ENCODE results near the gene SLC6A11.

The SLC6A11 gene

DNA sequence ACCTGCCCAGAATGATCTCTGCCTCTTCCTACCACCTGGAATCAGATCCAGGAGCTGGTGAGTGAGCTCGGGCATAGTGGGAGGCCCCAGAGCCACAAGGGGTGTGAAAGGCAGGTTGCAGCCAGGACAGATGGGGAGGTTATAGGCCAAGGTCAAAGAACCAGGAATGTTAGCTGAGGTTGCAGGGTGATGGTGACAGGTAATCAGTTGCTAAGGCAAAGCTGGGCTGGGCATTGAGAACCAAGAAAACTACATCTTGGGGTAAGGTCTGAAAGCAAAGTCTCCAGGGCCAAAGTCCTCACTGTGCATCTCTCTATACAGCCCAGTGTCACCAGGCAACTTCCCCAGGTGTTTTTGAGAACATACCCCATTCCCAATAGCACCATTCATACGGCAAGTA is 38.4 kb upstream of the SLC6A11 start:
- Histone ChIP-seq H3K36me3 (ENCODE audit: control insufficient read depth, insufficient read depth, low read length, severe bottlenecking) (no peaks in the 10 kb centered on the region), H3K9ac (ENCODE audit: low read length) (no peak overlapping the region), H3K27me3 (replicated peaks; ENCODE audit: control insufficient read depth, insufficient read depth, low read length) (peaks cover 51% of the 10 kb centered on the region), H3K4me3 (ENCODE audit: low read length) (no peak overlapping the region), H3K9me3 (ENCODE audit: control insufficient read depth, low read length) (peaks cover 7% of the 10 kb centered on the region), H3K4me1 (ENCODE audit: control insufficient read depth, insufficient read depth, low read length) (no peaks in the 10 kb centered on the region)
- DNase-seq (ENCODE audit: low read depth): no peak

DNA sequence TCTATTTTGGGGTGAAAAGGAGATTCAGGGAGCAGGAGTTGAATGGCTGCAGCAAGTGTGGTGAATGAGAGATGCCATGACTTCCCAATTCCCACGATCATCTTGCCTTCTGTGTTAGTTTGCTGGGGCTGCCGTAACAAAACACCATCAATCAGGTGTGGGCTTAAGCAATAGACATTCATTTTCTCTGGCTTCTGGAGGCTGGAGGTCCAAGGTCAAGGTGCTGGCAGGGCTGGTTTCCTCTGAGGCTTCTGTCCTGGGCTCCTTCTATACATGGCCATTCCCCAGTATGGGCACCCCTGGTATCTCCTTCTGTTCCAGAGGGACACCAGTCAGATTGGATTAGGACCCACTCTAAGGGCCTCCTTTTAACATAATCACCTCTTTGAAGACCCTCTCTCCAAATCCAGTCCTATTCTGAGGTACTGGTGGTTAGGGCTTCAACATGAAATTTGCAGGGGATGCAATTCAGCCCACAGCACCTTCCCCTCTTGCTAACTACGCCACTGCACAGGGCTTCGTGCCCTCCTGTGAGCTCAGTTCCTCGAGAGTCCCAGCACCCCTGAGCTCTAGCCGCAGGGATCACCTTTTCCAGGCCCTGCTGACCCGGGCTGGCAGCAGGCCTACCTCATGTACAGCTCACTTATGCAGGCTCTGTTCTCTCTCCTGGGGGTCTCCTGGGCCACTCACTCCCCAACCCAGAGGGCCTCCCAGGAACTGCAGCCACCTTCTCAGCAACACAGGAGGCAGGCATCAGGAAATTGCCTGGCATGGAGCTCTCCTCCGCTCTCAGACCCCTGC is 37.3 kb upstream of the SLC6A11 start:
- Histone ChIP-seq H3K9ac (ENCODE audit: low read length) (no peak overlapping the region), H3K9me3 (ENCODE audit: control insufficient read depth, low read length) (no peaks in the 10 kb centered on the region), H3K4me3 (ENCODE audit: low read length) (no peak overlapping the region), H3K4me1 (ENCODE audit: control insufficient read depth, insufficient read depth, low read length) (no peaks in the 10 kb centered on the region), H3K36me3 (ENCODE audit: control insufficient read depth, insufficient read depth, low read length, severe bottlenecking) (no peaks in the 10 kb centered on the region), H3K27me3 (replicated peaks; ENCODE audit: control insufficient read depth, insufficient read depth, low read length) (peaks cover 44% of the 10 kb centered on the region)
- DNase-seq (ENCODE audit: low read depth): no peak

- DNase-seq (ENCODE audit: low read depth): no peak
- H3K27me3 ChIP-seq (replicated peaks; ENCODE audit: control insufficient read depth, insufficient read depth, low read length): peaks cover 50% of the 10 kb centered on the region
- H3K4me1 ChIP-seq (ENCODE audit: control insufficient read depth, insufficient read depth, low read length): no peaks in the 10 kb centered on the region
- no peak overlapping the region for H3K9ac ChIP-seq (ENCODE audit: low read length)
- no peaks in the 10 kb centered on the region for H3K9me3 ChIP-seq (ENCODE audit: control insufficient read depth, low read length)
- H3K4me3 ChIP-seq (ENCODE audit: low read length): no peak overlapping the region
- no peaks in the 10 kb centered on the region for H3K36me3 ChIP-seq (ENCODE audit: control insufficient read depth, insufficient read depth, low read length, severe bottlenecking)
Observed at GRCh38 chr3:10779293-10779805, 36.7 kb upstream of the SLC6A11 start.

GRCh38 chr3:10780243-10780642 is 35.8 kb upstream of the SLC6A11 start:
- Histone ChIP-seq H3K36me3 (ENCODE audit: control insufficient read depth, insufficient read depth, low read length, severe bottlenecking) (no peaks in the 10 kb centered on the region), H3K9me3 (ENCODE audit: control insufficient read depth, low read length) (no peaks in the 10 kb centered on the region), H3K4me3 (ENCODE audit: low read length) (no peak overlapping the region), H3K4me1 (ENCODE audit: control insufficient read depth, insufficient read depth, low read length) (no peaks in the 10 kb centered on the region), H3K27me3 (replicated peaks; ENCODE audit: control insufficient read depth, insufficient read depth, low read length) (peaks cover 48% of the 10 kb centered on the region), H3K9ac (ENCODE audit: low read length) (no peak overlapping the region)
- no peak for DNase-seq (ENCODE audit: low read depth)

GRCh38 chr3:10780922-10781321 is 35.1 kb upstream of the SLC6A11 start:
- no peak for DNase-seq (ENCODE audit: low read depth)
- Histone ChIP-seq H3K9ac (ENCODE audit: low read length) (no peak overlapping the region), H3K4me3 (ENCODE audit: low read length) (no peak overlapping the region), H3K27me3 (replicated peaks; ENCODE audit: control insufficient read depth, insufficient read depth, low read length) (peaks cover 42% of the 10 kb centered on the region), H3K36me3 (ENCODE audit: control insufficient read depth, insufficient read depth, low read length, severe bottlenecking) (no peaks in the 10 kb centered on the region), H3K9me3 (ENCODE audit: control insufficient read depth, low read length) (no peaks in the 10 kb centered on the region), H3K4me1 (ENCODE audit: control insufficient read depth, insufficient read depth, low read length) (no peaks in the 10 kb centered on the region)

- H3K4me3 ChIP-seq (ENCODE audit: low read length): no peak overlapping the region
- H3K9ac ChIP-seq (ENCODE audit: low read length): no peak overlapping the region
- DNase-seq (ENCODE audit: low read depth): no peak
- H3K36me3 ChIP-seq (ENCODE audit: control insufficient read depth, insufficient read depth, low read length, severe bottlenecking): no peaks in the 10 kb centered on the region
- no peaks in the 10 kb centered on the region for H3K9me3 ChIP-seq (ENCODE audit: control insufficient read depth, low read length)
- peaks cover 37% of the 10 kb centered on the region for H3K27me3 ChIP-seq (replicated peaks; ENCODE audit: control insufficient read depth, insufficient read depth, low read length)
- H3K4me1 ChIP-seq (ENCODE audit: control insufficient read depth, insufficient read depth, low read length): no peaks in the 10 kb centered on the region
Observed at GRCh38 chr3:10781981-10782380, 34.0 kb upstream of the SLC6A11 start.

- Histone ChIP-seq H3K4me3 (ENCODE audit: low read length) (no peak overlapping the region), H3K36me3 (ENCODE audit: control insufficient read depth, insufficient read depth, low read length, severe bottlenecking) (no peaks in the 10 kb centered on the region), H3K9ac (ENCODE audit: low read length) (no peak overlapping the region), H3K9me3 (ENCODE audit: control insufficient read depth, low read length) (no peaks in the 10 kb centered on the region), H3K27me3 (replicated peaks; ENCODE audit: control insufficient read depth, insufficient read depth, low read length) (peaks cover 31% of the 10 kb centered on the region), H3K4me1 (ENCODE audit: control insufficient read depth, insufficient read depth, low read length) (no peaks in the 10 kb centered on the region)
- DNase-seq (ENCODE audit: low read depth): peak; percentile 35
Observed at GRCh38 chr3:10783360-10784351, 32.4 kb upstream of the SLC6A11 start.

- Histone ChIP-seq H3K4me1 (ENCODE audit: control insufficient read depth, insufficient read depth, low read length) (no peaks in the 10 kb centered on the region), H3K4me3 (ENCODE audit: low read length) (no peak overlapping the region), H3K27me3 (replicated peaks; ENCODE audit: control insufficient read depth, insufficient read depth, low read length) (peaks cover 21% of the 10 kb centered on the region), H3K36me3 (ENCODE audit: control insufficient read depth, insufficient read depth, low read length, severe bottlenecking) (no peaks in the 10 kb centered on the region), H3K9me3 (ENCODE audit: control insufficient read depth, low read length) (peaks cover 8% of the 10 kb centered on the region), H3K9ac (ENCODE audit: low read length) (no peak overlapping the region)
- no peak for DNase-seq (ENCODE audit: low read depth)
Observed at GRCh38 chr3:10786640-10787039, 29.4 kb upstream of the SLC6A11 start.

DNA sequence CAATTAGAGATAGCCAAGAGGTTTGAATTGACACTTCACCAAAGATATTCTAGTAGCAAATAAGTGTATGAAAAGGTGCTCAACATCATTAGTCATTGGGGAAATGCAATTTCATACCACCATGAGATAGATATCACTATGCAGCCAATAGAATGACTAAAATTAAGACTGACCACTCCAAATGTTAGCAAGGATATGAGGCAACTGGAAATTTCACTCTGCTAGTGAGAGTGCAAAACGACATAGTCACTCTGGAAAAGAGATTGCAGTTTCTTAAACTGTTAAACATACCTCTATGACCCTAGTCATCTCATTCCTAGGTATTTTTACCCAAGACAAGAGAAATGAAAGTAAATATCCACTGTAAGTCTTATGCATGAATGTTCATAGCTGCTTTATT is 27.6 kb upstream of the SLC6A11 start:
- Histone ChIP-seq H3K9ac (ENCODE audit: low read length) (no peak overlapping the region), H3K9me3 (ENCODE audit: control insufficient read depth, low read length) (peaks cover 8% of the 10 kb centered on the region), H3K4me1 (ENCODE audit: control insufficient read depth, insufficient read depth, low read length) (no peaks in the 10 kb centered on the region), H3K27me3 (replicated peaks; ENCODE audit: control insufficient read depth, insufficient read depth, low read length) (peaks cover 34% of the 10 kb centered on the region), H3K36me3 (ENCODE audit: control insufficient read depth, insufficient read depth, low read length, severe bottlenecking) (no peaks in the 10 kb centered on the region), H3K4me3 (ENCODE audit: low read length) (no peak overlapping the region)
- no peak for DNase-seq (ENCODE audit: low read depth)

DNA sequence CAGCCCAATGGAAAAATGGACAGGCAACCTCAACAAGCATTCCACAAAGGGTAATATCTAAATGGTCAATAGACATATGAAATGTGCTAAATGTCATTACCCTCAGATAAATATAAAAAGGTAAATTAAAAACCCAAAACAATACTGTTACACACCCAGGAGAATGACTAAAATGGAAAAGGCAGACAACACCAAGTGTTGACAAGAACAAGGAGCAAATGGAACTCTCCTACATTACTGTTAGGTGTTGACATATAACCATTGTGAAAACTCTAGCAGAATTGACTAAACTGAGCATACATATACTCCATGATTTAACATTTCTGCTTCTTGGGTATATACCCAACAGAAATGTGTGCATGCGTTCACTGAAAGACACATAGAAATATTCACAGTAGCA is 25.3 kb upstream of the SLC6A11 start:
- no peaks in the 10 kb centered on the region for H3K36me3 ChIP-seq (ENCODE audit: control insufficient read depth, insufficient read depth, low read length, severe bottlenecking)
- H3K4me1 ChIP-seq (ENCODE audit: control insufficient read depth, insufficient read depth, low read length): no peaks in the 10 kb centered on the region
- no peak overlapping the region for H3K9ac ChIP-seq (ENCODE audit: low read length)
- DNase-seq (ENCODE audit: low read depth): no peak
- no peak overlapping the region for H3K4me3 ChIP-seq (ENCODE audit: low read length)
- peaks cover 35% of the 10 kb centered on the region for H3K27me3 ChIP-seq (replicated peaks; ENCODE audit: control insufficient read depth, insufficient read depth, low read length)
- H3K9me3 ChIP-seq (ENCODE audit: control insufficient read depth, low read length): peaks cover 8% of the 10 kb centered on the region

DNA sequence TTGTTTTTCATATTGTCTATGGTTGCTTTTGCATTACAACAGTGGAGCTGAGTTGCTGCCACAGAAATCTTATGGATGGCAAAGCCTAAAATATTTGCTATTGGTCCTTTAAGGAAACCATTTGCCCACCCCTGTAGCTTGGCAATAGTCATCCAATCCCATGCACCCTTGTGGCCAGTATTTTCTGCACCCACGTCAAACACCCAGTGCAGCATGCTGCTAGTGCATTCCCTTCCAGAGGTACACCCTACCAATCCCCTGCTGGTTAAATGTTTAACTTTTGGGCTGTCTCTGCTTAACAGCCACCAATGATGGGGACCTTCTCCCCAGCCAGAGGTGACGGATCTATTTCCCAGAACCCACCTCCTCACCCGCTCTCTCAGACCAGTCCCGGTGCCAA is 23.8 kb upstream of the SLC6A11 start:
- no peak for DNase-seq (ENCODE audit: low read depth)
- no peaks in the 10 kb centered on the region for H3K4me1 ChIP-seq (ENCODE audit: control insufficient read depth, insufficient read depth, low read length)
- peaks cover 8% of the 10 kb centered on the region for H3K9me3 ChIP-seq (ENCODE audit: control insufficient read depth, low read length)
- H3K36me3 ChIP-seq (ENCODE audit: control insufficient read depth, insufficient read depth, low read length, severe bottlenecking): no peaks in the 10 kb centered on the region
- peaks cover 44% of the 10 kb centered on the region for H3K27me3 ChIP-seq (replicated peaks; ENCODE audit: control insufficient read depth, insufficient read depth, low read length)
- no peak overlapping the region for H3K4me3 ChIP-seq (ENCODE audit: low read length)
- no peak overlapping the region for H3K9ac ChIP-seq (ENCODE audit: low read length)
